CD4-positive, alpha-beta T cell (primary cell): ENCODE data around the gene MYO5C. TPM values are rescaled to one million over a fixed set of nuclear protein-coding genes. Genes with fewer than 3 reads are reported as not detected.

Source experiments
- ATAC-seq: fragments of 200-7000 bp; cut with Tn5 transposase; one replicate; pipeline ENCODE4 v1.10.0; 2022; ENCODE audit warnings: mild to moderate bottlenecking; ENCODE audit not compliant: poor library complexity
- CTCF ChIA-PET: fragments of 350-600 bp; sonication (Branson Sonifier 250); formaldehyde crosslinking; loops from one replicate; lab custom pipeline; 2021; ENCODE audit warnings: antibody characterized with exemption, inconsistent platforms; lab: Charles Lee
- POLR2A ChIA-PET: fragments of 350-600 bp; sonication (Branson Sonifier 250); formaldehyde crosslinking; loops from one replicate; lab custom pipeline; 2021; ENCODE audit warnings: antibody characterized with exemption, inconsistent platforms; lab: Charles Lee
- DNase-seq, 14 experiments: peaks; one replicate each; pipeline ENCODE4 v3.0.0-alpha.2; 2013 to 2020; ENCODE audit warnings: mixed read lengths in 2 of 14
- H3K27ac ChIP-seq, 2 donors: one replicate each; pipeline versions ENCODE4 v1.5.1 to v1.7.0; 2013; ENCODE audit warnings: low read length in 2 of 2, low read depth in 1 of 2, mild to moderate bottlenecking in 1 of 2
- H3K27me3 ChIP-seq, 2 experiments: 1 replicate in 1 of 2; 2 replicates in 1 of 2; pipeline versions ENCODE4 v1.6.1 to v1.7.0; 2013; ENCODE audit warnings: low read length in 2 of 2, control low read depth in 1 of 2, mild to moderate bottlenecking in 1 of 2, moderate library complexity in 1 of 2; ENCODE audit not compliant: insufficient read depth in 2 of 2, control insufficient read depth in 1 of 2
- H3K36me3 ChIP-seq: one replicate; pipeline ENCODE4 v1.6.1; 2013; ENCODE audit warnings: low read length, control low read depth; ENCODE audit not compliant: insufficient read depth
- H3K4me1 ChIP-seq: one replicate; pipeline ENCODE4 v1.6.1; 2013; ENCODE audit warnings: low read length, control low read depth; ENCODE audit not compliant: insufficient read depth
- H3K4me3 ChIP-seq: one replicate; pipeline ENCODE4 v1.5.1; 2013; ENCODE audit warnings: mild to moderate bottlenecking, low read length, moderate library complexity
- H3K9me3 ChIP-seq, 2 experiments: 1 replicate in 1 of 2; 2 replicates in 1 of 2; pipeline versions ENCODE4 v1.6.1 to v1.7.0; 2013; ENCODE audit warnings: low read length in 2 of 2, mild to moderate bottlenecking in 2 of 2, control low read depth in 1 of 2, moderate library complexity in 1 of 2; ENCODE audit not compliant: control insufficient read depth in 1 of 2, insufficient read depth in 1 of 2
- H3K27ac Mint-ChIP-seq: one replicate; pipeline ENCODE4 v1.8.0; 2020; ENCODE audit warnings: mixed read lengths
- H3K27me3 Mint-ChIP-seq: one replicate; pipeline ENCODE4 v1.8.0; 2021; ENCODE audit warnings: mixed read lengths
- H3K36me3 Mint-ChIP-seq: one replicate; pipeline ENCODE4 v1.8.0; 2021; ENCODE audit warnings: low read depth, mixed read lengths
- H3K4me1 Mint-ChIP-seq: one replicate; pipeline ENCODE4 v1.8.0; 2021; ENCODE audit warnings: low read depth, mixed read lengths
- H3K4me3 Mint-ChIP-seq: one replicate; pipeline ENCODE4 v1.8.0; 2020; ENCODE audit warnings: mild to moderate bottlenecking, mixed read lengths
- H3K9me3 Mint-ChIP-seq: one replicate; pipeline ENCODE4 v1.8.0; 2020; ENCODE audit warnings: mixed read lengths
- CTCF ChIP-seq: fragments of 200-600 bp; IDR thresholded peaks from one replicate; pipeline ENCODE4 v1.8.0; 2022; ENCODE audit warnings: antibody characterized with exemption, mild to moderate bottlenecking
- intact Hi-C, 2 experiments: fragments of 100-400 bp; cut with DNase I in 1 of 2; cut with micrococcal nuclease in 1 of 2; formaldehyde crosslinking; loops; one replicate each; pipeline versions ENCODE4 v1.15.1 to v1.9.0; 2023 to 2025; cut with DNase I, micrococcal nuclease
- total RNA-seq, 174 experiments: library from RNA in 2 of 174; stranded (reverse) in 2 of 174; gene quantifications; one replicate each; pipeline ENCODE4 v1.2.3 and lab custom pipeline; 2021 to 2026

Gene MYO5C
- total RNA-seq, 2 experiments from 2014 or later = 0.53 to 0.93 TPM

DNA sequence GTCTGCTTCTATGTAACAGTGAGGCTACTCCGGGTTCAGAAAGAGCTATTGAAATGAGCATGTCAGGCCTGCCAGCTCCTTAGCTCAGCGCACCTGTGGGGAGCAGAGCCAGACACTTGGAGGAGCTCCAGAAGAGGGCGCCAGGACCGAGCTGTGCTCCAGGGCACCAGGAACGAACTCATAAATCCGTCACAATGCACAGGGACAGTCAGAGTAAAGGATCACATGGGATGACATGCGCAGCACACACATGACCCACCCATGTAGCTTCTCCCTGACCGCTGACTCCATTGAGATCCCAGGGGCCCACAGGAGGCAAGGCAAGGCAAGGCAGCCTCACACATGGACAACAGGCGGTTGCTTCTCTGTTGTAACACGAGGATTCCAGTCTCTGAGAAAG, 78.4 kb downstream of the MYO5C start:
- Histone ChIP-seq H3K9me3 (no peaks in the 10 kb centered on the region), H3K4me3 (no peak overlapping the region), H3K27me3 (no peaks in the 10 kb centered on the region), H3K4me1 (peaks cover 21% of the 10 kb centered on the region), H3K36me3 (no peaks in the 10 kb centered on the region), H3K27ac (no peak overlapping the region)
- peak in 5 of 14 experiments; percentile 18 to 42 (median 29) for DNase-seq
- Mint-ChIP-seq H3K4me3 (no peak overlapping the region), H3K36me3 (no peaks in the 10 kb centered on the region), H3K27ac (no peak overlapping the region), H3K27me3 (no peaks in the 10 kb centered on the region), H3K4me1 (peaks cover 16% of the 10 kb centered on the region), H3K9me3 (no peaks in the 10 kb centered on the region)
- intact Hi-C loops = no loop called here
- ATAC-seq = no peak
- ChIA-PET CTCF (interaction anchor here (1.1 to 1.7 kb wide), 3 partner anchors 9 to 40 kb away, joined by 3 to 6 read pairs (median 4); no protein-coding TSS in a partner anchor), POLR2A (interaction anchor here (1.0 to 1.3 kb wide), 2 partner anchors 10 to 38 kb away, joined by 3 to 10 read pairs; no protein-coding TSS in a partner anchor)
- TF ChIP-seq CTCF = peak; percentile 24

- POLR2A ChIA-PET = interaction anchor here (1.4 kb wide), 1 partner anchor 35 kb away, joined by 7 read pairs; no protein-coding TSS in a partner anchor
- no peak overlapping the region for H3K4me3 Mint-ChIP-seq
Measured at GRCh38 chr15:52214553-52214952, 81.1 kb downstream of the MYO5C start.

GRCh38 chr15:52213206-52213605, 82.4 kb downstream of the MYO5C start:
- no peak overlapping the region for H3K27ac ChIP-seq
- CTCF ChIA-PET = interaction anchor here (0.9 kb wide), 1 partner anchor 14 kb away, joined by 3 read pairs; no protein-coding TSS in a partner anchor
- ATAC-seq = no peak
- TF ChIP-seq CTCF = no peak
- Mint-ChIP-seq H3K4me3 (no peak overlapping the region), H3K27ac (no peak overlapping the region), H3K9me3 (no peaks in the 10 kb centered on the region), H3K4me1 (no peaks in the 10 kb centered on the region), H3K36me3 (no peaks in the 10 kb centered on the region), H3K27me3 (no peaks in the 10 kb centered on the region)
- no peak for DNase-seq
- intact Hi-C loops = no loop called here
- POLR2A ChIA-PET = interaction anchor here (1.6 kb wide), 1 partner anchor 34 kb away, joined by 5 read pairs; no protein-coding TSS in a partner anchor
- H3K4me1 ChIP-seq = no peaks in the 10 kb centered on the region
- no peak overlapping the region for H3K4me3 ChIP-seq
- H3K36me3 ChIP-seq = no peaks in the 10 kb centered on the region
- H3K27me3 ChIP-seq = no peaks in the 10 kb centered on the region
- no peaks in the 10 kb centered on the region for H3K9me3 ChIP-seq

More at GRCh38 chr15:52214553-52214952, 81.1 kb downstream of the MYO5C start:
- Mint-ChIP-seq H3K27me3 (no peaks in the 10 kb centered on the region), H3K36me3 (no peaks in the 10 kb centered on the region), H3K27ac (no peak overlapping the region), H3K9me3 (no peaks in the 10 kb centered on the region), H3K4me1 (no peaks in the 10 kb centered on the region)
- peaks cover 3% of the 10 kb centered on the region for H3K4me1 ChIP-seq
- DNase-seq (no peak), ATAC-seq (no peak)
- no peak overlapping the region for H3K4me3 ChIP-seq
- TF ChIP-seq CTCF = no peak
- H3K36me3 ChIP-seq = no peaks in the 10 kb centered on the region
- no peaks in the 10 kb centered on the region for H3K9me3 ChIP-seq
- H3K27me3 ChIP-seq = no peaks in the 10 kb centered on the region
- CTCF ChIA-PET = interaction anchor here (2.0 kb wide), 1 partner anchor 13 kb away, joined by 9 read pairs; no protein-coding TSS in a partner anchor
- intact Hi-C loops = no loop called here
- no peak overlapping the region for H3K27ac ChIP-seq
